Fibroblast of lung (primary cell): ENCODE measurements around the gene PRKCA. TPM values are rescaled to one million over a fixed set of nuclear protein-coding genes. Genes with fewer than 3 reads are reported as not detected.

ENCODE experiments used
- DNase-seq, 2 donors: peaks; one replicate each; pipeline versions ENCODE4 v3.0.0 to v3.0.0-alpha.2; 2010; ENCODE audit warnings: low read depth in 2 of 2
- H2AFZ ChIP-seq: 2 replicates; pipeline ENCODE4 v1.5.1; 2012; ENCODE audit warnings: low read length, control low read depth, inconsistent platforms
- H3K27ac ChIP-seq: 2 replicates; pipeline ENCODE4 v1.5.1; 2011; ENCODE audit warnings: low read length, control low read depth; ENCODE audit not compliant: insufficient read depth
- H3K27me3 ChIP-seq: 2 replicates; pipeline ENCODE4 v1.5.1; 2011; ENCODE audit warnings: mild to moderate bottlenecking, low read length; ENCODE audit not compliant: control insufficient read depth, insufficient read depth
- H3K36me3 ChIP-seq: 2 replicates; pipeline ENCODE4 v1.5.1; 2011; ENCODE audit warnings: low read length; ENCODE audit not compliant: control insufficient read depth, insufficient read depth
- H3K4me1 ChIP-seq: 2 replicates; pipeline ENCODE4 v1.5.1; 2011; ENCODE audit warnings: low read length; ENCODE audit not compliant: control insufficient read depth, insufficient read depth; ENCODE audit errors: extremely low read depth
- H3K4me2 ChIP-seq: 2 replicates; pipeline ENCODE4 v1.5.1; 2011; ENCODE audit warnings: low read length, control low read depth; ENCODE audit not compliant: insufficient read depth; ENCODE audit errors: extremely low read depth
- H3K4me3 ChIP-seq, 4 experiments: fragments of 200-600 bp in 1 of 4; sonication (generic) in 1 of 4; replicated peaks in 1 of 4; 2 replicates each; pipeline ENCODE4 v1.5.1; 2011 to 2016; ENCODE audit warnings: low read length in 4 of 4, low read depth in 3 of 4, mild to moderate bottlenecking in 3 of 4, control low read depth in 2 of 4, inconsistent platforms in 1 of 4, mixed read lengths in 1 of 4; ENCODE audit not compliant: insufficient read depth in 1 of 4; ENCODE audit errors: control extremely low read depth in 1 of 4
- H3K79me2 ChIP-seq: 2 replicates; pipeline ENCODE4 v1.5.1; 2012; ENCODE audit warnings: mild to moderate bottlenecking, low read length, inconsistent platforms; ENCODE audit not compliant: control insufficient read depth, insufficient read depth
- H3K9ac ChIP-seq: 2 replicates; pipeline ENCODE4 v1.5.1; 2011; ENCODE audit warnings: mild to moderate bottlenecking, low read length, control low read depth; ENCODE audit not compliant: insufficient read depth
- H3K9me3 ChIP-seq: 2 replicates; pipeline ENCODE4 v1.5.1; 2012; ENCODE audit warnings: low read depth, low read length; ENCODE audit not compliant: control insufficient read depth, insufficient read depth
- H4K20me1 ChIP-seq: 2 replicates; pipeline ENCODE4 v1.5.1; 2011; ENCODE audit warnings: low read length; ENCODE audit not compliant: control insufficient read depth, insufficient read depth; ENCODE audit errors: extremely low read depth
- CTCF ChIP-seq, 2 donors: IDR thresholded peaks in 1 of 2; conservative IDR thresholded peaks in 1 of 2; 1 replicate in 1 of 2; 2 replicates in 1 of 2; pipeline ENCODE4 v1.5.1; 2011 to 2012; ENCODE audit warnings: low read length in 2 of 2, control low read depth in 1 of 2, inconsistent platforms in 1 of 2, low read depth in 1 of 2, mild to moderate bottlenecking in 1 of 2
- EZH2 ChIP-seq: IDR thresholded peaks from 2 replicates; pipeline ENCODE4 v1.5.1; 2012; ENCODE audit warnings: low read length, control low read depth, mild to moderate bottlenecking; ENCODE audit errors: missing control alignments
- polyA plus RNA-seq, 2 donors: library from polyadenylated mRNA; depleted of rRNA in 1 of 2; stranded (reverse) in 1 of 2; unstranded in 1 of 2; fragments of >200 nt; gene quantifications; 2 replicates each; pipeline ENCODE4 v1.2.1, GENCODE V29; 2011 to 2012; ENCODE audit warnings: missing spikeins in 1 of 2
- total RNA-seq: library from RNA; depleted of rRNA; stranded (reverse); fragments of >200 nt; gene quantifications from 2 replicates; pipeline ENCODE4 v1.2.1, GENCODE V29; 2014

PRKCA gene
- total and polyA plus RNA-seq, 2 donors (not counting 1 experiment from before 2014, with no cell fraction given): 34.0 to 74.2 TPM

DNA sequence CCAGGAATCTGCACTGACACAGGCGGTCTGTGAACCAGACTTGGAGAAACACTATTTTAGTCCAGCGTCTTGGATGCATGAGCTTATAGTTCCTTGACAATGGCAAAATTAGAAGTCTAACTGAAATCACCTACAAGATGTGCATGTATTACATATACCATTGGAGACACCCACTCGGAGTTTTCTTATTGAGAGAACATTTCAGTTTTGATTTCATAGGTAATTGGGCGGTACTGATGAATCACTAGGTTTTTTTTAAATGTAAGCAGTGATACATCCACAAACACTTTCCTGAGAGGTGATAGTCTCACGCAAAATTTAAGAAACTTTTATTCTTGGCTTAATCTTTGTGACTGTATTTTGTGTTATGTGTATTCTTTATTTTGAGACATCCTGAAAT, 69.8 kb downstream of the PRKCA start:
- Histone ChIP-seq H3K4me1 (no peaks in the 10 kb centered on the region), H3K27me3 (no peaks in the 10 kb centered on the region), H3K27ac (no peak overlapping the region), H3K9me3 (no peaks in the 10 kb centered on the region), H3K4me3 (no peak overlapping the region), H4K20me1 (no peaks in the 10 kb centered on the region), H3K4me2 (no peak overlapping the region), H2AFZ (no peak overlapping the region), H3K9ac (no peak overlapping the region), H3K36me3 (peaks cover 3% of the 10 kb centered on the region), H3K79me2 (peaks cover 58% of the 10 kb centered on the region)
- TF ChIP-seq EZH2 (no peak), CTCF (conservative IDR thresholded peaks at IDR 0.05 in 1 of 2, IDR thresholded peaks at IDR 0.05 in 1 of 2; ENCODE audit: low read depth in 1 of 2, low read length in 2 of 2) (no peak)
- DNase-seq: no peak

DNA sequence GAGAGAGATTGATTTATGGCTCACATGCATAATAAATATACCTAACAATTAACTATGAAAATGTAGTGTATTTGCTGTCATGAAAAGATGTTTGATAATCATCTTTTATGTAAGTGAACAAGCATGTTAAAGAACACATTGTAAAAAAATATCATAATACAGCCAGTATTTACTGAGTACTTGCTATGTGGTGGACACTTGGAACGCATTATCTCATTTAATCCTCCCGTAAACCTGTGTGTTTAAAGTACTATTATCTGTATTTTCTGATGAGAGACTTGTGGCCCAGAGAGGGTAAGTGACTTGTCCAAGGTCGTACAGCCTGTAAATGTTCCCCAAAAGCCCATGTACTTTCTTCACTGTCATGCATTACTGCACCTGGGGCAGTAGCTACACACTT, 70.7 kb downstream of the PRKCA start:
- Histone ChIP-seq H3K4me2 (no peak overlapping the region), H3K4me3 (no peak overlapping the region), H3K27me3 (no peaks in the 10 kb centered on the region), H3K79me2 (peaks cover 53% of the 10 kb centered on the region), H3K36me3 (peaks cover 3% of the 10 kb centered on the region), H3K4me1 (no peaks in the 10 kb centered on the region), H3K9me3 (no peaks in the 10 kb centered on the region), H2AFZ (no peak overlapping the region), H3K27ac (no peak overlapping the region), H4K20me1 (no peaks in the 10 kb centered on the region), H3K9ac (no peak overlapping the region)
- TF ChIP-seq EZH2: no peak
- no peak for TF ChIP-seq CTCF (conservative IDR thresholded peaks at IDR 0.05 in 1 of 2, IDR thresholded peaks at IDR 0.05 in 1 of 2; ENCODE audit: low read depth in 1 of 2, low read length in 2 of 2)
- no peak for DNase-seq

GRCh38 chr17:66373944-66374817, 71.8 kb downstream of the PRKCA start:
- Histone ChIP-seq H3K4me2 (no peak overlapping the region), H3K9ac (no peak overlapping the region), H3K4me3 (no peak overlapping the region), H3K79me2 (peaks cover 58% of the 10 kb centered on the region), H2AFZ (no peak overlapping the region), H3K36me3 (peaks cover 2% of the 10 kb centered on the region), H3K9me3 (no peaks in the 10 kb centered on the region), H4K20me1 (no peaks in the 10 kb centered on the region), H3K27ac (no peak overlapping the region), H3K27me3 (no peaks in the 10 kb centered on the region), H3K4me1 (no peaks in the 10 kb centered on the region)
- TF ChIP-seq CTCF (conservative IDR thresholded peaks at IDR 0.05 in 1 of 2, IDR thresholded peaks at IDR 0.05 in 1 of 2; ENCODE audit: low read depth in 1 of 2, low read length in 2 of 2): no peak
- no peak for TF ChIP-seq EZH2
- DNase-seq: peak; percentile 19 to 74
